GM10248 (cell line): Measurements from ENCODE around the gene PAGE3.

ENCODE experiments used
- CTCF ChIA-PET: fragments of 300-600 bp; sonication (Branson Sonifier 250); formaldehyde crosslinking; extraction: SDS; loops from one replicate; lab custom pipeline; 2021; ENCODE audit warnings: antibody characterized with exemption; lab: Yijun Ruan, JAX
- POLR2A ChIA-PET: fragments of 350-650 bp; sonication (Branson Sonifier 250); formaldehyde crosslinking; extraction: SDS; loops from one replicate; lab custom pipeline; 2020; ENCODE audit warnings: antibody characterized with exemption; lab: Yijun Ruan, JAX
- DNase-seq: peaks from one replicate; pipeline ENCODE4 v3.0.0; 2012; ENCODE audit errors: extremely low spot score
- CTCF ChIP-seq: IDR thresholded peaks from 2 replicates; pipeline ENCODE4 v1.5.1; 2012; ENCODE audit warnings: mild to moderate bottlenecking, low read depth; ENCODE audit errors: extremely low read depth, missing control alignments, control extremely low read depth

The PAGE3 gene

GRCh38 chrX:55240788-55241340 is 23.9 kb downstream of the PAGE3 start:
- TF ChIP-seq CTCF = no peak
- ChIA-PET POLR2A (no interaction called here), CTCF (no interaction called here)
- no peak for DNase-seq

- TF ChIP-seq CTCF = no peak
- ChIA-PET CTCF (no interaction called here), POLR2A (no interaction called here)
- no peak for DNase-seq
Observed at GRCh38 chrX:55220119-55220794, 44.5 kb downstream of the PAGE3 start, which contains the start of gene PAGE5. Gene PAGE5 (plus strand): TSS chrX:55220346. CDS start chrX:55221383, 1,037 bp downstream.

GRCh38 chrX:55213381-55213780 is 51.3 kb downstream of the PAGE3 start:
- no peak for TF ChIP-seq CTCF
- DNase-seq = no peak
- POLR2A ChIA-PET = no interaction called here
- CTCF ChIA-PET = no interaction called here

GRCh38 chrX:55210931-55211677 is 53.6 kb downstream of the PAGE3 start:
- TF ChIP-seq CTCF = no peak
- POLR2A ChIA-PET = no interaction called here
- DNase-seq = no peak
- CTCF ChIA-PET = no interaction called here
